Measurements from ENCODE around the gene SEZ6L.

SEZ6L gene

GRCh38 chr22:26236991-26237390 lies 67.7 kb downstream of the SEZ6L start:
- Histone ChIP-seq H3K27me3 (replicated peaks in 2 of 5; ENCODE audit: control insufficient read depth in 4 of 5, insufficient read depth in 5 of 5, low read length in 4 of 5) (no peaks in the 10 kb centered on the region), H3K4me3 (ENCODE audit: control insufficient read depth in 1 of 7, extremely low read depth in 1 of 7, insufficient read depth in 4 of 7, low read depth in 2 of 7, low read length in 6 of 7) (no peak overlapping the region)

GRCh38 chr22:26238596-26238995 lies 69.3 kb downstream of the SEZ6L start:
- no peak overlapping the region for H3K4me3 ChIP-seq (ENCODE audit: control insufficient read depth in 1 of 7, extremely low read depth in 1 of 7, insufficient read depth in 4 of 7, low read depth in 2 of 7, low read length in 6 of 7)
- CTCF ChIA-PET: no interaction called here
- POLR2A ChIA-PET: no interaction called here

More at GRCh38 chr22:26236991-26237390, 67.7 kb downstream of the SEZ6L start:
- WGBS (ENCODE audit: insufficient coverage): 93% methylated on average over 5 of the region's 6 CpGs
- peaks cover 0 to 22% (median 5%) of the 10 kb centered on the region in 4 experiments for H3K4me1 ChIP-seq (ENCODE audit: control extremely low read depth in 1 of 4, control insufficient read depth in 4 of 4, insufficient read depth in 4 of 4, low read length in 3 of 4)
- H3K27ac ChIP-seq (ENCODE audit: insufficient read depth in 1 of 2, low read depth in 1 of 2, low read length in 2 of 2, poor library complexity in 1 of 2, severe bottlenecking in 2 of 2): no peak overlapping the region
- DNase-seq: no peak
- no peaks in the 10 kb centered on the region for H3K36me3 ChIP-seq (ENCODE audit: control insufficient read depth in 4 of 4, insufficient read depth in 4 of 4, low read length in 3 of 4)
- POLR2A ChIA-PET: no interaction called here
- CTCF ChIA-PET: no interaction called here
- no peaks in the 10 kb centered on the region for H3K9me3 ChIP-seq (ENCODE audit: control extremely low read depth in 1 of 5, control insufficient read depth in 4 of 5, insufficient read depth in 2 of 5, low read depth in 1 of 5, low read length in 4 of 5)

DNA sequence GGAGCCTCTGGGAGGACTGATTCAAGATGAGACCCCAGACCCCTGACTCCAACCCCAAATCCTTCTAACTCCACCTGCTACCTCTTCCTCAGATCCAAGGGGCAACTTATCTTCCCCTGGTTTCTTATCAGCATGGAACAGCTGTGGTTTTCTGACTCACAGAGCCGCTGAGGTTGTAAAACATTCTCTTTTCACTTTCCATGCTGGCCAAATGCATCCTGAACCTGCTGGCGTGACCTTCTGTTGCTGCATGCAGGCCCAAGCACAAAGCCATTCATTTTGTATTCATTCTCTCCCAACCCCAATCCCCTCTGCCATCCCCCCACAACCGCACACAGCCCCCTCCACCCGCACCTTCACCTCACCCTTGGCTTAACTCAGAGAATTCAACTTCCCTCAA lies 70.3 kb downstream of the SEZ6L start:
- DNase-seq: peak; percentile 80 to 96 (median 93)
- POLR2A ChIA-PET: interaction anchor here (0.5 kb wide), 1 partner anchor 20 kb away, joined by 3 read pairs; no protein-coding TSS in a partner anchor
- Histone ChIP-seq H3K4me3 (ENCODE audit: control insufficient read depth in 1 of 7, extremely low read depth in 1 of 7, insufficient read depth in 4 of 7, low read depth in 2 of 7, low read length in 6 of 7) (peak overlapping the region in 1 of 7 experiments; percentile 4), H3K27ac (ENCODE audit: insufficient read depth in 1 of 2, low read depth in 1 of 2, low read length in 2 of 2, poor library complexity in 1 of 2, severe bottlenecking in 2 of 2) (no peak overlapping the region), H3K27me3 (replicated peaks in 2 of 5; ENCODE audit: control insufficient read depth in 4 of 5, insufficient read depth in 5 of 5, low read length in 4 of 5) (no peaks in the 10 kb centered on the region), H3K36me3 (ENCODE audit: control insufficient read depth in 4 of 4, insufficient read depth in 4 of 4, low read length in 3 of 4) (no peaks in the 10 kb centered on the region), H3K9me3 (ENCODE audit: control extremely low read depth in 1 of 5, control insufficient read depth in 4 of 5, insufficient read depth in 2 of 5, low read depth in 1 of 5, low read length in 4 of 5) (no peaks in the 10 kb centered on the region), H3K4me1 (ENCODE audit: control extremely low read depth in 1 of 4, control insufficient read depth in 4 of 4, insufficient read depth in 4 of 4, low read length in 3 of 4) (peaks cover 0 to 22% (median 5%) of the 10 kb centered on the region in 4 experiments)
- WGBS (ENCODE audit: insufficient coverage): 0% methylated on average over 4 of the region's 4 CpGs
- CTCF ChIA-PET: no interaction called here

More at GRCh38 chr22:26238596-26238995, 69.3 kb downstream of the SEZ6L start:
- H3K4me1 ChIP-seq (ENCODE audit: control extremely low read depth in 1 of 4, control insufficient read depth in 4 of 4, insufficient read depth in 4 of 4, low read length in 3 of 4): peaks cover 0 to 22% (median 5%) of the 10 kb centered on the region in 4 experiments
- H3K27ac ChIP-seq (ENCODE audit: insufficient read depth in 1 of 2, low read depth in 1 of 2, low read length in 2 of 2, poor library complexity in 1 of 2, severe bottlenecking in 2 of 2): no peak overlapping the region
- H3K36me3 ChIP-seq (ENCODE audit: control insufficient read depth in 4 of 4, insufficient read depth in 4 of 4, low read length in 3 of 4): no peaks in the 10 kb centered on the region
- no peaks in the 10 kb centered on the region for H3K9me3 ChIP-seq (ENCODE audit: control extremely low read depth in 1 of 5, control insufficient read depth in 4 of 5, insufficient read depth in 2 of 5, low read depth in 1 of 5, low read length in 4 of 5)
- WGBS (ENCODE audit: insufficient coverage): 47% methylated on average over 3 of the region's 3 CpGs
- peak in 2 of 3 donors; percentile 38 to 51 for DNase-seq
- H3K27me3 ChIP-seq (replicated peaks in 2 of 5; ENCODE audit: control insufficient read depth in 4 of 5, insufficient read depth in 5 of 5, low read length in 4 of 5): no peaks in the 10 kb centered on the region

DNA sequence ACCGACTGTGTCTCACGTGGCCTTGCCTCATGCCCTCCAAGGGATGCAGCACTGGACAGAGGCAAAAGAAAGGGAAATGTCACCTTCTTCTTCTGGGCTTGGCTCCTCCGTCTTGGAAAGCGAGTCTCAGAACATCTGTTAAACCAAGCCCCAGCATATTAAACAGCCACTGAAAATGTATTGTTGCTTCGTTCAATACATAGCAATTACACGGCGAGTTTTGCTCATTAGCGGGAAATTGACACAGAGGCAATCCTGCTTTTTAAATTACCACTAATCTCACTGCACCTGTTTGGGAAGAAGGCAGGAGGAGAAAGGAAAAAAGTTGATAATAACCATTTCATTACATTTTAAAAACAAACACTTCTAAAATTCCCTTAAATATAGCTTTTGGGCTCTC lies 72.1 kb downstream of the SEZ6L start:
- H3K9me3 ChIP-seq (ENCODE audit: control extremely low read depth in 1 of 5, control insufficient read depth in 4 of 5, insufficient read depth in 2 of 5, low read depth in 1 of 5, low read length in 4 of 5): no peaks in the 10 kb centered on the region
- ChIA-PET CTCF (no interaction called here), POLR2A (no interaction called here)
- no peak overlapping the region for H3K4me3 ChIP-seq (ENCODE audit: control insufficient read depth in 1 of 7, extremely low read depth in 1 of 7, insufficient read depth in 4 of 7, low read depth in 2 of 7, low read length in 6 of 7)
- peaks cover 0 to 22% (median 5%) of the 10 kb centered on the region in 4 experiments for H3K4me1 ChIP-seq (ENCODE audit: control extremely low read depth in 1 of 4, control insufficient read depth in 4 of 4, insufficient read depth in 4 of 4, low read length in 3 of 4)
- WGBS (ENCODE audit: insufficient coverage): 100% methylated on average over 3 of the region's 8 CpGs
- no peaks in the 10 kb centered on the region for H3K36me3 ChIP-seq (ENCODE audit: control insufficient read depth in 4 of 4, insufficient read depth in 4 of 4, low read length in 3 of 4)
- peaks cover 0 to 2% (median 0%) of the 10 kb centered on the region in 5 experiments for H3K27me3 ChIP-seq (replicated peaks in 2 of 5; ENCODE audit: control insufficient read depth in 4 of 5, insufficient read depth in 5 of 5, low read length in 4 of 5)
- DNase-seq: no peak
- no peak overlapping the region for H3K27ac ChIP-seq (ENCODE audit: insufficient read depth in 1 of 2, low read depth in 1 of 2, low read length in 2 of 2, poor library complexity in 1 of 2, severe bottlenecking in 2 of 2)

DNA sequence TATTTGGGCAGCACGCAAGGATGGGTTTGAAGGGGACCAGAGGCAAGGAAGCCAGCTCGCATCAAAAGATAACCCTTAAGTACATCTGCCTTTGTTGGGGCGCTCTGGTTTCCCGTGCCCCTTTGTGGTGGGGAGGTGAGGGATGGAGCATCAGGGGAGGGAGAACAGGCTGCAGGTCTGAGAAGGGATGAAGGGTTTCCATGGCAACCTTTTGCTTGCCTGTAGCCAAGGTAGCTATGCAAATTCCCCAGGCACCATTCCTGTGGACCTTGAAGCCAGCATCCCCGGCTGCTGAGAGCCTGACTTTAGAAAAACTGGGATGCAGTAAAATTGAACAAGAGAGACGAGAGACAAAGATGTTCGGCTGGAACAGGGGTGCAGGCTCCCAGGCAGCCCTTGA lies 75.7 kb downstream of the SEZ6L start:
- Histone ChIP-seq H3K4me3 (ENCODE audit: control insufficient read depth in 1 of 7, extremely low read depth in 1 of 7, insufficient read depth in 4 of 7, low read depth in 2 of 7, low read length in 6 of 7) (no peak overlapping the region), H3K27ac (ENCODE audit: insufficient read depth in 1 of 2, low read depth in 1 of 2, low read length in 2 of 2, poor library complexity in 1 of 2, severe bottlenecking in 2 of 2) (no peak overlapping the region), H3K27me3 (replicated peaks in 2 of 5; ENCODE audit: control insufficient read depth in 4 of 5, insufficient read depth in 5 of 5, low read length in 4 of 5) (peaks cover 0 to 5% (median 0%) of the 10 kb centered on the region in 5 experiments), H3K9me3 (ENCODE audit: control extremely low read depth in 1 of 5, control insufficient read depth in 4 of 5, insufficient read depth in 2 of 5, low read depth in 1 of 5, low read length in 4 of 5) (no peaks in the 10 kb centered on the region), H3K36me3 (ENCODE audit: control insufficient read depth in 4 of 4, insufficient read depth in 4 of 4, low read length in 3 of 4) (no peaks in the 10 kb centered on the region), H3K4me1 (ENCODE audit: control extremely low read depth in 1 of 4, control insufficient read depth in 4 of 4, insufficient read depth in 4 of 4, low read length in 3 of 4) (peaks cover 0 to 9% (median 2%) of the 10 kb centered on the region in 4 experiments)
- WGBS (ENCODE audit: insufficient coverage): 86% methylated on average over 7 of the region's 7 CpGs
- DNase-seq: no peak
- ChIA-PET CTCF (no interaction called here), POLR2A (no interaction called here)

DNA sequence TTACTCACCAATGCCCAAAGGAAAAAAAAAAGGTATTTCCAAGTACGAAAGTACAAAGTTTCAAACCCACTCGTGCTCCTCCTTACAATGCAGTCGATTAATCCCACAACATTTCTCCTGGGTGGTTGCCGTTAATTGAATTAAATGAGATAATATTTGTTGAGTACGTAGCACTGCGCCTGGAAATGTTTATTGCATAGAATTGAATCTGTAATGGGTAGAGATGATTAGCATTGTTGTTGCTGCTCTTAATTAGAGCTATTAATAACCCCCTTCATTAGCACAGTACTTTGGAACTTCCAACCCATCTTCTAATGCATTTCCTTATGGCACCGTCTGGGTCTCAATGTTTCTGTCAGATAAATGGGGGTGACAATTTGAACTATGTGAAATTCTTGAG lies 77.3 kb downstream of the SEZ6L start:
- H3K27me3 ChIP-seq (replicated peaks in 2 of 5; ENCODE audit: control insufficient read depth in 4 of 5, insufficient read depth in 5 of 5, low read length in 4 of 5): peaks cover 0 to 5% (median 2%) of the 10 kb centered on the region in 5 experiments
- H3K4me3 ChIP-seq (ENCODE audit: control insufficient read depth in 1 of 7, extremely low read depth in 1 of 7, insufficient read depth in 4 of 7, low read depth in 2 of 7, low read length in 6 of 7): no peak overlapping the region
- no peaks in the 10 kb centered on the region for H3K36me3 ChIP-seq (ENCODE audit: control insufficient read depth in 4 of 4, insufficient read depth in 4 of 4, low read length in 3 of 4)
- 100% methylated on average over 1 of the region's 7 CpGs for WGBS (ENCODE audit: insufficient coverage)
- ChIA-PET POLR2A (no interaction called here), CTCF (no interaction called here)
- H3K9me3 ChIP-seq (ENCODE audit: control extremely low read depth in 1 of 5, control insufficient read depth in 4 of 5, insufficient read depth in 2 of 5, low read depth in 1 of 5, low read length in 4 of 5): peaks cover 0 to 3% (median 0%) of the 10 kb centered on the region in 5 experiments
- no peaks in the 10 kb centered on the region for H3K4me1 ChIP-seq (ENCODE audit: control extremely low read depth in 1 of 4, control insufficient read depth in 4 of 4, insufficient read depth in 4 of 4, low read length in 3 of 4)
- no peak overlapping the region for H3K27ac ChIP-seq (ENCODE audit: insufficient read depth in 1 of 2, low read depth in 1 of 2, low read length in 2 of 2, poor library complexity in 1 of 2, severe bottlenecking in 2 of 2)
- no peak for DNase-seq

GRCh38 chr22:26251869-26252268 lies 82.6 kb downstream of the SEZ6L start:
- Histone ChIP-seq H3K27ac (ENCODE audit: insufficient read depth in 1 of 2, low read depth in 1 of 2, low read length in 2 of 2, poor library complexity in 1 of 2, severe bottlenecking in 2 of 2) (no peak overlapping the region), H3K9me3 (ENCODE audit: control extremely low read depth in 1 of 5, control insufficient read depth in 4 of 5, insufficient read depth in 2 of 5, low read depth in 1 of 5, low read length in 4 of 5) (peaks cover 0 to 3% (median 0%) of the 10 kb centered on the region in 5 experiments), H3K36me3 (ENCODE audit: control insufficient read depth in 4 of 4, insufficient read depth in 4 of 4, low read length in 3 of 4) (no peaks in the 10 kb centered on the region), H3K4me1 (ENCODE audit: control extremely low read depth in 1 of 4, control insufficient read depth in 4 of 4, insufficient read depth in 4 of 4, low read length in 3 of 4) (no peaks in the 10 kb centered on the region), H3K27me3 (replicated peaks in 2 of 5; ENCODE audit: control insufficient read depth in 4 of 5, insufficient read depth in 5 of 5, low read length in 4 of 5) (peaks cover 0 to 9% (median 2%) of the 10 kb centered on the region in 5 experiments), H3K4me3 (ENCODE audit: control insufficient read depth in 1 of 7, extremely low read depth in 1 of 7, insufficient read depth in 4 of 7, low read depth in 2 of 7, low read length in 6 of 7) (no peak overlapping the region)
- POLR2A ChIA-PET: no interaction called here
- WGBS (ENCODE audit: insufficient coverage): 78% methylated on average over 5 of the region's 5 CpGs
- no peak for DNase-seq
- CTCF ChIA-PET: no interaction called here
